Measurements from ENCODE around the gene FAM53C. TPM values are rescaled to one million over a fixed set of nuclear protein-coding genes. Genes with fewer than 3 reads are reported as not detected.

Gene FAM53C
- polyA plus RNA-seq, 1 experiment, result 30.1 TPM

GRCh38 chr5:138364576-138364975, 26.5 kb downstream of the FAM53C start:
- no peak for TF ChIP-seq CTCF (IDR thresholded peaks at IDR 0.05; ENCODE audit: insufficient read depth, low read depth, low read length)
- H3K4me3 ChIP-seq (ENCODE audit: low read depth, low read length), result no peak overlapping the region
- DNase-seq (ENCODE audit: low read depth), result no peak
- H3K27me3 ChIP-seq (ENCODE audit: control insufficient read depth, insufficient read depth, low read length), result no peaks in the 10 kb centered on the region
- CTCF ChIA-PET, result interaction anchor here (8.8 kb wide), 1 partner anchor 12 kb away, joined by 93 read pairs; the partner anchor contains the start of gene KDM3B
- H3K36me3 ChIP-seq (ENCODE audit: control insufficient read depth, insufficient read depth, low read length), result no peaks in the 10 kb centered on the region
- POLR2A ChIA-PET, result no interaction called here

GRCh38 chr5:138366632-138367382, 28.7 kb downstream of the FAM53C start:
- Histone ChIP-seq H3K27me3 (ENCODE audit: control insufficient read depth, insufficient read depth, low read length) (no peaks in the 10 kb centered on the region), H3K4me3 (ENCODE audit: low read depth, low read length) (no peak overlapping the region), H3K36me3 (ENCODE audit: control insufficient read depth, insufficient read depth, low read length) (no peaks in the 10 kb centered on the region)
- no peak for TF ChIP-seq CTCF (IDR thresholded peaks at IDR 0.05; ENCODE audit: insufficient read depth, low read depth, low read length)
- no peak for DNase-seq (ENCODE audit: low read depth)
- POLR2A ChIA-PET, result no interaction called here
- CTCF ChIA-PET, result interaction anchor here (8.8 kb wide), 1 partner anchor 15 kb away, joined by 93 read pairs; the partner anchor contains the start of gene KDM3B

GRCh38 chr5:138369261-138369660, 31.2 kb downstream of the FAM53C start:
- no peak for TF ChIP-seq CTCF (IDR thresholded peaks at IDR 0.05; ENCODE audit: insufficient read depth, low read depth, low read length)
- ChIA-PET POLR2A (no interaction called here), CTCF (interaction anchor here (0.6 to 8.8 kb wide), 2 partner anchors 13 to 17 kb away, joined by 3 to 93 read pairs; partner anchors contain the start of gene KDM3B)
- Histone ChIP-seq H3K36me3 (ENCODE audit: control insufficient read depth, insufficient read depth, low read length) (no peaks in the 10 kb centered on the region), H3K27me3 (ENCODE audit: control insufficient read depth, insufficient read depth, low read length) (no peaks in the 10 kb centered on the region), H3K4me3 (ENCODE audit: low read depth, low read length) (no peak overlapping the region)
- no peak for DNase-seq (ENCODE audit: low read depth)

GRCh38 chr5:138369706-138370105, 31.6 kb downstream of the FAM53C start:
- no peaks in the 10 kb centered on the region for H3K36me3 ChIP-seq (ENCODE audit: control insufficient read depth, insufficient read depth, low read length)
- H3K27me3 ChIP-seq (ENCODE audit: control insufficient read depth, insufficient read depth, low read length), result no peaks in the 10 kb centered on the region
- ChIA-PET CTCF (interaction anchor here (0.6 to 8.8 kb wide), 5 partner anchors 13 to 42 kb away, joined by 3 to 93 read pairs (median 3); partner anchors contain the start of gene KDM3B), POLR2A (no interaction called here)
- TF ChIP-seq CTCF (IDR thresholded peaks at IDR 0.05; ENCODE audit: insufficient read depth, low read depth, low read length), result no peak
- H3K4me3 ChIP-seq (ENCODE audit: low read depth, low read length), result no peak overlapping the region
- DNase-seq (ENCODE audit: low read depth), result no peak

GRCh38 chr5:138370537-138370936, 32.5 kb downstream of the FAM53C start:
- CTCF ChIA-PET, result interaction anchor here (0.7 to 8.8 kb wide), 6 partner anchors 18 to 150 kb away, joined by 3 to 93 read pairs (median 4); partner anchors contain the start of gene KDM3B
- POLR2A ChIA-PET, result no interaction called here
- no peak for DNase-seq (ENCODE audit: low read depth)

More at GRCh38 chr5:138370537-138370936, 32.5 kb downstream of the FAM53C start:
- H3K4me3 ChIP-seq (ENCODE audit: low read depth, low read length), result no peak overlapping the region
- H3K27me3 ChIP-seq (ENCODE audit: control insufficient read depth, insufficient read depth, low read length), result no peaks in the 10 kb centered on the region
- no peak for TF ChIP-seq CTCF (IDR thresholded peaks at IDR 0.05; ENCODE audit: insufficient read depth, low read depth, low read length)
- H3K36me3 ChIP-seq (ENCODE audit: control insufficient read depth, insufficient read depth, low read length), result no peaks in the 10 kb centered on the region

Measured in BJ (cell line).